DMS153 treated with DMSO at 0.1 percent for 48 hours (cell line): Measurements from ENCODE around the gene FCHO2.

ENCODE experiments used
- DNase-seq: peaks from one replicate; lab custom pipeline; 2025; ENCODE audit not compliant: unreplicated experiment; lab: John Stamatoyannopoulos, UW

FCHO2 gene

GRCh38 chr5:73110190-73110589 lies 154.3 kb downstream of the FCHO2 start:
- DNase-seq = no peak

GRCh38 chr5:73111536-73111935 lies 155.7 kb downstream of the FCHO2 start:
- DNase-seq = no peak

DNA sequence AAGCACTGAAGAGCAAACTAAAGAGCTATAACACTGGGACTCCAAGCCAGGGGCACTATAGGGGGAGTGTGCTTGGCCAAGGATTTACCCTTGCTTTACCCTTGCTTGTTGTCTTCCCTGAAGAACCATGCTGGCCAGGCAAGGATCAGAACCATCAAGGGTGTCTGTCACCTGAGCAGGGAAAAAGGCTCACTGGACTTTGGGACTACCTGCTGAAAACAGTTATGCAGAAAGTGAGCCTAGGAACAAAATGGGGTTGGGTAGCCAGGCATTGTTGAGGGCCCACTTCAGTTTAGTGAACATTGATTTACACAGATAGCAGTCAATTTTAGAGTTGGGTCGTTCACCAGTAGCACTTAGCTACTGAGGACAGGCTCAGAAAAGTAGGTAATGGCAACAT lies 156.5 kb downstream of the FCHO2 start:
- DNase-seq = no peak

DNA sequence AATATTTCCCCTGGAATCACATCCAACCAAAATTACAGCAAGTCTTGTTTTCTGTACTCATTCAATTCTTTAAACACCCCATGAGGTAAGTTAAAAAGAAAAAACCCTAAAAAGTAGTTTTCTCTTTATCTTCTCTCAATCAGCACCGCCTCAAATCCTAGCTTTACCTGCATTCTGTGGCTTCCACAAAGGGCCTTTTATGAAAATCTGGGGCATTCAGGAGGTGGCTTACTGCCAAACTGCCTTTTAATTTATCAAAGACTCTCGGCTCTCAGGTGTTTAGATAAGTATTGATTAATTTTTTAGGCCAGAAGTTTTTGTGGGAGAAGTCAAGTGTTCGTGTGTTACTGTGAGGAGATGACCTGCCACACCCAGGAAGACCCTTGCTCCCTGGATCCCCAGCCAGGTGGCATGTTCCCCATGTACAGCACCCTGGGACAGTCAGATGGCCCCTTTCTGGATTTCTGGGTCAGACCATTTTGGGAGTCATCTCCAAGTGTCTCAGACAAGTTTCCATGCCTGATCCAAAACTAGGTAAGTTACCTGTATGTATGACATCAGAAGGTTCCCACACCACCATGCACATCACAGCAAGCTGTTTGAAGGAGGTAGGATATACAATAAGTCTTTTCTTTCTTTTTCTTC lies 158.3 kb downstream of the FCHO2 start:
- DNase-seq = no peak

- no peak for DNase-seq
Observed at GRCh38 chr5:73115399-73116051, 159.7 kb downstream of the FCHO2 start.

GRCh38 chr5:73116506-73116905 lies 160.7 kb downstream of the FCHO2 start:
- DNase-seq = no peak

- no peak for DNase-seq
Observed at GRCh38 chr5:73117088-73117740, 161.4 kb downstream of the FCHO2 start.

DNA sequence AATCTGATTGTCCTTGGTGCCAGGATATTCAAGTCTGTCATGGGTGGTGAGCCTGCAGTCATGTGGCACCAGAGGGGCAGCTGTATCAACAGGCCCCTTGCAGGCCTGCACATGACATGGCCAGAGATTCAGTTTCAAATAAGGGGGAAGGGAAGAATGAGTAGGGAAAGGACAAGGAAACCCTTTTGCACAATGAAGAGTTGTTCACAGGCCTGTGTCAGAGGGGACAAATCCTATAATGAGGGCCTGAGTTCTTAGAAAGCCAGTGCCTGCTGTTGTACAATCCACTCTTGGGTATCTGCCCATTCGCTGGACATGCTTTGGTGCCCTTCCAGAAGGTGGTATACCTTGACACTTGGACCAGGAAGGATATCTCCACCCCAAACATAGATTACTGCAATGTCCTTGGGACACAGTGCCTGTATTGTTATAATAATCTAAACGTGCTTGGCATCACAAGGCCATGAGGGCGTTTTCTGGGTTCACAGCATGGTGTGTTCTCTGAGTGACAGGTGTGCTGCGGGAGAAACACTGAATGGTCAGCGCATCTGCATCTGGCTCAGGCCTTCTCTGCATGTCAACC lies 162.6 kb downstream of the FCHO2 start:
- DNase-seq = no peak

GRCh38 chr5:73119451-73120157 lies 163.8 kb downstream of the FCHO2 start:
- no peak for DNase-seq

DNA sequence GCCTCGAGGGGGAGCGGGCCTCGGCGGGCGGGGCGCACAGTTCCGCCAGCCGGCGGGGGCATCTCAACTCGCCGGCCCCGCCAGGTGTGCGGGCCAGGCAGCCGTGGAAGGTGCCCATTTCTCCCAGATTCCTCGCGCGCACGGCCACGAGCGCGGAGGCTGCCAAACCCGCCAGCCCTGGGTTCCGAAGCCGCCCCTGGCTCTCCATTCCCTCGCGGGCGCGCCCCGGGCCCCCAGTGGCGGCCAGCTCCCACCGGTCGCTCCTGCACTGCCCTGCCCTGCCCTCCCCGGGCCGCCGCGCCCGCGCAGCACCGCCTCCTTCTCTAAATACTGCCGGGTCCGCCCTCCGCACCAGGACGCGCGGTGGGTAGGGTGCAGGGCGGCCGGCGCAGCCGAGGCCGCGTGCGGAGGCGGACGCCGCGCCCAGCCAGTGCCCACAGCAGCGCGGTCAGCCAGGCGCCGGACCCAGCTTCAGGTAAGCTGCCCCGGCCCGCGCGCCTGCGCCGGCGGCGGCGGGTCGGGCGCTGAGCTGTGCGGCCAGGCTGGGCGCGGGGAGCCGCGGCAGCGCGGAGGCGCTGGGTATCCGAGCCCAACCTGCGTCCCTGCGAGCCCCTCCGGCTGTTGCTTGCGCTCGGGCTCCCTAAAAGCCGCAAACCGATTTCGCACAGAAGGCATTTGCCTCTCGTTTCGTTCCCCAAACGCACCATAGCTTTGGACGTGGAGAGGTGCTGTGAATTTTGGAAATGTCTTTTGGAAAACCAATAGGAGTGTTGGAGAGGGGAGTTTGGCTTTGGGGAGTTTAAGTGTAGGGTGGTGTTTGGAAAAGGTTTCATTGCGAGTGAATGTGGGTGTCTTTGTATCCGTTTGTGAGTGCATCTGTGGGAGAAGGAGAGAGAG lies 164.6 kb downstream of the FCHO2 start, which contains the start of gene TMEM171:
TMEM171 (plus strand) TSS at position 354 of the 897 bp plus-strand sequence. CDS start 2,799 bp downstream, outside the sequence.
- DNase-seq = no peak

DNA sequence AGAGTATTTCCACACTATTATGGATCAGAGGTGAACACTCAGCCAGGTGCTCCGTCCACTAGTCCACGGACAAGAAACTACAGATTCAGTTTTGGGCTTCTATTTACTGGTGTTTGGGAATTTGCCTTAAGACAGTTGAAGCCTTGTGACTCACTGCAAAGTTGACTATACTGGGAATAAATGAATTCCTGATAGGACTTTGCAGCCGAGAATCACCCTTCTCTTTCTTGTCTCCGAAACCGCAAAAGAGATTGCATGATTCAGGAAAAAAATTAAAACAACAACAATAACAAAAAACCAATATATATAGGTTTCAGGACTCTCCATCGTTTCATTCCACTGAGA lies 165.2 kb downstream of the FCHO2 start:
- no peak for DNase-seq

- DNase-seq = no peak
Observed at GRCh38 chr5:73122875-73123810, 167.3 kb downstream of the FCHO2 start.

DNA sequence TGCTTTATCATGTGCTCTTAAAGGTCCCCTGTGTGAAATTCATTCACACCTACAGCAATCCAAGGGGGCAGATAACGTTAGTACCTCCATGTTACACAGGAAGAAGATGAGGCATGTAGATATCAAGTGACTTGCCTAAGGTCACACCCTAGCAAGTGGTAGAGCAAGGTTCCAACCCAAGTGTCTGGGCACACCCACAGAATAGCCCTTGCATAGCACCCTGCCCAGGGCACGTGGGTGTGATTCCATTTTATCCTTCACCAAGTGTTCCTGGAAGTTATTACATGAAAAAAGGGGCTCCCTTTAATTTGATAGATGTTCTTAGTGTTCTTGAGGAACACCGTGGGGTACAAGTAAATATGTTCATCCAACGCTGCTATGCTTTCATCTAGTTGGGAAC lies 169.4 kb downstream of the FCHO2 start:
- DNase-seq = no peak

- DNase-seq = no peak
Observed at GRCh38 chr5:73126381-73126780, 170.5 kb downstream of the FCHO2 start.

- no peak for DNase-seq
Observed at GRCh38 chr5:73126957-73127356, 171.1 kb downstream of the FCHO2 start.

GRCh38 chr5:73129143-73129542 lies 173.3 kb downstream of the FCHO2 start:
- no peak for DNase-seq

DNA sequence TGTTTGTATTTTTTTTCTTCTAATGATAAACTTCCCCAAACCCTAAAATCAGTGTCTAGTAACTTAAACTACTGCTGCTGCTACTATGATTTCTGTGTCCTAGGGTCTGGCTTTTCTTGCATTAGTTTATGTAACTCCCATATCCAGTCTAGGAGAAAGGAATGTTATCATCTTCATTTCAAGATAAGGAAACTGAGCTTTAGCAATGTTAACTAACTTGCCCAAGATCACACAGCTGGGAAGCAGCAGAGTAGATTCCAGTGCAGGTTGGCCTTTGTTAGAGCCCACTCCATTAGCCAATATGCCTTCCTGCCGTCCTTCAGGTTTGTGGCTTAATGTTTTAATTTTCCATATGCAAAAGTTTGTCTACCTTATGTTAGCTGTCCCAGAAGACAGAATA lies 175.0 kb downstream of the FCHO2 start:
- no peak for DNase-seq

- no peak for DNase-seq
Observed at GRCh38 chr5:73131711-73132425, 176.0 kb downstream of the FCHO2 start.

DNA sequence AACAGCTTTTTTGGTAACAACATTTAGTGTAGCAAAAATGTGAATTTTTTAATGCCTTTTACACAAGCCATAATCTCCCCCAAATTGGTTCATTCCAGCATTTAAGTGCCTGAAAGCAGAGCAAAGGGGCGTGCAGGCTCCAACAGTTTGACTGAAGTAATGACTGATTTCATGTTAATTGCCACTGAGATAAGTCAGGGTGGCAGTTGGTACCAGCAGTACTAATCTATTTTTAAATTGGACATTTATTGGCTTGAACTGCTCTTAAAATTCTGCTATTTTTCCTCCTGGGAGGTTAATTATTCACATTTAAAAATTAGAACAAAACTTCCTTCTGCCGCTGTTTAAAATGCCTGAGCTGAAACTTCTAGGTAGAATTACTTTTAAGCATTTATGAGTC lies 176.9 kb downstream of the FCHO2 start:
- no peak for DNase-seq
